SHP77 treated with DMSO at 0.1 percent for 48 hours (cell line): Measurements from ENCODE around the gene GINS1.

Experiments
- DNase-seq: peaks from one replicate; lab custom pipeline; 2025; lab: John Stamatoyannopoulos, UW

GINS1 gene

DNA sequence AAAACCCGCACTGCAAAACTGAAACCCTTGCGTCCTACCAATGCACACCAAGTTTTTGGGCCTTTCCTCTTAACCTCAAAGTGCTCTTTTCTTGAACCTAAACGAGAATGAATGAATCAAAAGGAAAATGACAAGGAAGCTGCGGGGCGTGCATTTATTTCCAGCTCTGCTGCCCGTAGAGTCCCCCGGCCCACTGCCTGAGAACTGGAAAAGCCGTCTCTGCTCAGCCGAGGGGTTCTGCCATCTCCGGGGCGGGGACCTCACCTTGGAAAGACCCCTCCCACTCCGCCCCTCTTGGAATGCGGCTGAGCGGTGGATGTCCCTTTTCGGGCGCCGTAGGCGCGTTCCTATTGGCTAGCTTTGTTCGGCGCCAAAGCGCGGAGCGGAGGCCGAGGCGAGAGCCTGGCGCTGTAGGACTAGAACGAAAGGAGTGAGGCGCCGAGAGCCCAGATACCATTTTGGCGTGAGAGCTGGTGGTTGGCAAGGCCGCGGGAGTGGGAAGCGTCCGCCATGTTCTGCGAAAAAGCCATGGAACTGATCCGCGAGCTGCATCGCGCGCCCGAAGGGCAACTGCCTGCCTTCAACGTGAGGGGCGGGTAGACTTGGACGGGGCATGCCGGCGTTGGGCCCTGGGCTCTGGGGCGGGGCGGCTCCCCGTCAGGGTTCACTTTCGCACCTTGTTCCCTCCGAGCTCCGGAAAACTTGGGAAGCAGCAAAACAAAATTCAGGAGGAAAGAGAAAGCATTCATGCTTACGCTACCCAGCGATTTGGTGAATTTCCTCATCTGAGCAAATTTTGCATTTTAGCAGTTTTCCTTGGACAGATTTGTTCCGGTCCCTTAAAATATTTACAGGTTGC is at the start of gene GINS1:
GINS1 (plus strand) TSS at position 363 of the 859 bp plus-strand sequence; CDS start at position 511, 148 bp downstream.
- peak; percentile 94 for DNase-seq

DNA sequence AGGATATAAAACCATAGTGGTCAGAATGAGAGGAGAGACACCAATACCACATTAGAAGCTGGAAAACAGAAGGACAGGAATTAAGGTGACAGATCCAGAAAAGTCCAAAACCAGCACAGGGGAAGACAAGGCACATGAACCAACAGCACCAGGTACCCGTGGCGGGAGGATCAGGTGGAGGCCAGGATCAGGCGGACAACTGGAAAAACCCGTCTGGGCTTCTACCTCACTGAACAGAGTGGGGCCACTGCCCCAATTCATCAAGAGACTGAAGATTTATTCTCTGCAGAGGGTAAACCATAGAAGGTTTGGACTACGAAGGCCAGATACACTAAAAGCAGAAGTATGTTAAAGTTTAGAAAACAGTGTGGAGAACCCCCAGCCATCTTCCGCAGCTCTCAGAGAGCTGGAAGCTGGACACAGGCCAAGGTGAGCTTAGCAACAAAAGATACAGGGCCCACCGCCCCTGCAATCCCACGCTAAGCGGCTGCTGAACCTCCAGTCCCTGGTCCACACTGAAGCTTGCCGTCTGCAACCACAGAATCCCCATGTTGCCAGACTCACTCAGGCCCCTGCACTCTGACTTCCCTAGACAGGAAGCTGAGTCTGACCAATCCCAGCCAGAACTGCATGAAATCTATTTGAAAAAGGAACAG is 46.7 kb upstream of the GINS1 start:
- DNase-seq, result no peak

DNA sequence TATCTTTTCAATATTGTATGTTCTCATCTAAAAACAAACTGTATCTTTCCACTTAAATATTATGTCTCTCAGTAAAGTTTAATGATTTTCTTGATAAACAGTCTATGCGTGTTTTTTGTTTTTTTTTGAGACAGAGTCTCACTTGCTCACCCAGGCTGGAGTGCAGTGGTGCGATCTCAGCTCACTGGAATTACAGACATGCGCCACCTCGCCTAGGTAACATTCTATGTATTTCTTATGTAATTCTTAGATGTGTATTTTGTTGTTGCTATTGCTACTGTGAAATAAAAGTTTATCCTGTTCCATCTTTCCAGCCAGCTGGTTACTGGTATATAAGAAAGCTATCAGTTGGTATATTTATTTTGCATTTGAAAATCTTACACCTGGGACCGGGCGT is 46.2 kb upstream of the GINS1 start:
- no peak for DNase-seq

DNA sequence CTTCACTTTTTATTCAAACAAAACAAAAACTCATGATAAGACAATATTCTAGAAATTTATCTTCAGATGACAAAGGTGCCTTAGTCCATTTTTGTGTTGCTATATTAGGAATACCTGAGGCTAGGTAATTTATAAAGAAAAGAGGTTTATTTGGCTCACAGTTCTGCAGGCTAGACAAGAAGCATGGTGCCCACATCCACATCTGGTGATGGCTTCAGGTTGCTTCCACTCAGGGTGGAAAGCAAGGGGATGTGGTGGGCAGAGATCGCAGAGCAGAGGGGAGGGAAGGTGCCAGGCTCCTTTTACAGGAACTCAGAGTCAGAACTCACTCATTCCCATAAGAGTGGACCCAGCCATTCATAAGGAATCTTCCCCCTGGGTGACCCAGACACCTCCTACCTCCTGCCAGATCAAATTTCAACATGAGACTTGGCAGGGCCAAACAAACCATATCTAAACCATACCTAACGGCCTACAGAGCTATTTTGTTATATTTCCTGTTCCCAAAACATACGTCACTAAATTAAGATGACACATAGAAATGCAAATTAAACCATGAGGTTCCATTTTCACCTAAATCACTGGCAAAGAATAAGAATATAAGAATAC is 43.2 kb upstream of the GINS1 start:
- no peak for DNase-seq

DNA sequence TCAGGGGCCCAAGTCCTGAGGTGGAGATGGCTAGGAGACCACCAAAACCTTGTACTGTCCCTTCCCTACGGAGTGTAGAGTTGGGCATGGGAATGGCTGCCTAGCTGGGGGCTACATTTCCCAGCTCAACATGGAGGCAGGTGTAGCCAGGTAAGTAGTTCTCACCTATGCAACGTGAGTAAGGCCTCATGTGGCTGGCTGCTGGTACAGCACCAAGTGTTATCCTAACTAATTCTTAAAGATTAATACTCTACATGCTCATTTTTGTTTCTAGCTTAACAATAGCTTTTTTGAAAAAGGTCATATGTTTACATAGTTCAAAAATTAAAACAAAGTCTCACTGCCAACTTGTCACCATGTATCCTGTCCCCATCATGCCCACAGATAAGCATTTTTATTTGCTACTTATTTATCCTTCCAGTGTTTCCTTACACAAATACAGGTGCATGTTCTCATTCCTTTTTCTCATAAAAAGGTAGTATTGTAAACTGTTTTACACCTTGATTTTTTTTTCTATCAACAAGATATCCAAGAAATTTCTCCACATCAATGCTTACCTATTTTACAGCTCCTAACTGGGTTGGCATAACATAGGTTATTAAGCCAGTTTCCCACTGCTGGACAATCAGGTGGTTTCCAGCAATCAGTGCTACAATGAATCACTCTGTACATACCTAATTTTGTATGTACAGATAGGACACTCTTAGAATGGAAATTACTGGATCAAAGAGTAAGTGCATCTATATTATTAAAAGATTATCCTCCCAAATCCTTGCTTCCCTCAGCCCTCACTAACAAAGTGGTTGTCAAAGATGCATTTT is 42.4 kb upstream of the GINS1 start:
- no peak for DNase-seq

DNA sequence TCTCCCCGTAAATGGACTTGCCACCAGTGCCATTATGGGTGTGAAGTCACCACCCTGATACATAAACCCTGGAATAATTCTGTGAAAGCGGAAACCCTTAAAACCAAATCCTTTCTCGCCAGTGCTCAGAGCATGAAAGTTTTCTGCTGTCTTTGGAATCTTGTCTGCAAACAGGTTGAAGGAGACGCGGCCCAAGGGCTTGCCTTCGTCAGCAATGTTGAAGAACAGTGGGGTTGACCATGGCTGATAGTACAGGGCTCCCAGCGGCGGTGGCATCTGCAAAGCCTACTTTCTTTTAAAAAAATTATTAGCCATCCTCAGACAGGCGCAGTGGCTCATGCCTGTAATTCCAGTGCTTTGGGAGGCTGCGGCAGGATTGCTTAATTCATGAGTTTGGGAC is 38.9 kb upstream of the GINS1 start:
- DNase-seq, result no peak

DNA sequence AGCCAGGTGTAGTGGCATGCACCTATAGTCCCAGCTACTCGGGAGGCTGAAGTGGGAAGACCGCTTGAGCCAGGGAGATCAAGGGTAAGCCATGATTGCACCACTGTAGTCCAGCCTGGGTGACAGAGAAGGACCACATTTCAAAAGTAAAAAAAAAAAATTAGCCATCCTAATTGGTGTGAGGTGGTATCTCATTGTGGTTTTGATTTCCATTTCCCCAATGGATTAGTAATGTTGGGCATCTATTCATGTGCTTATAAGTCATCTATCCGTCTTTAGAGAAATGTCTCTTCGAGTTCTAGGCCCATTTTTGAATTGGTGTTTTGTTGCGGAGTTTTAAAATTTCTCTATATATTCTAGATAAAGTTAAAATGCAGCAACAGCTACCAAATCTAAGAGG is 38.5 kb upstream of the GINS1 start:
- DNase-seq, result no peak

DNA sequence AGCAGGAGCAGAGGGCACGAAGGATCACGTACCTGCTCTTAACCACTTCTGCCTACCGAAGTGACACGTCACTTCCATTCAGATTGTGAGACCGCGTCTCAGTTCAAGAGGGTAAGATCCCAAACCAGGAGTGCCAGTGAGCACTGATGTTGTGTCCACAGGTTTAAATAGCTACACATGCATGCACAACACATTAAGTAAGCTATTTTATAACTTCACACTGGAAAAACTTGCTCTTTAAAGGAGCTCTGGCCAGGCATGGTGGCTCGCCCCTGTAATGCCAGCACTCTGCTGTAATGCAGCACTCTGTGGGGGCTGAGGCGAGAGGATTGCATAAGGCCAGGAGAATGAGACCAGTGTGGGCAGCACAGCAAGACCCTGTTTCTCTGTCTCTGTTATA is 37.9 kb upstream of the GINS1 start:
- no peak for DNase-seq

DNA sequence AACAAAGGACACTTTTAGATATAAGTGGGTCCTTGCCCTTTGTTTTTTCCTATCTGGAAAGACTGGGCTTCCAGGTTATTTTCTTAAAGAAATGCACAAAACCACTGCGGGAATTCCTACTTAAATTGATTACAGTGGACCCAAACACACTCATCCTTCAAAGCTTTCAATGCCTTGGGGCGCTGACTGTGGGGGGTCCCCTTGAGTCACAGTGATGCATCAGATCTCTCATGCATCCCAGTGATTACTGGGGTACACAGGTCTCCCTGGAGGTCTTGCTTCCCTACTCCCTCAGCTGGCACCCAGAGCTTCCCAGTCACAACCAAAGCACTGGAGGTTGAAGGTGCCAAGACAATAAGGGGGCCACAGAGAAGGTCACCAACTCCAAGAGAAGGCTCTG is 37.5 kb upstream of the GINS1 start:
- no peak for DNase-seq

DNA sequence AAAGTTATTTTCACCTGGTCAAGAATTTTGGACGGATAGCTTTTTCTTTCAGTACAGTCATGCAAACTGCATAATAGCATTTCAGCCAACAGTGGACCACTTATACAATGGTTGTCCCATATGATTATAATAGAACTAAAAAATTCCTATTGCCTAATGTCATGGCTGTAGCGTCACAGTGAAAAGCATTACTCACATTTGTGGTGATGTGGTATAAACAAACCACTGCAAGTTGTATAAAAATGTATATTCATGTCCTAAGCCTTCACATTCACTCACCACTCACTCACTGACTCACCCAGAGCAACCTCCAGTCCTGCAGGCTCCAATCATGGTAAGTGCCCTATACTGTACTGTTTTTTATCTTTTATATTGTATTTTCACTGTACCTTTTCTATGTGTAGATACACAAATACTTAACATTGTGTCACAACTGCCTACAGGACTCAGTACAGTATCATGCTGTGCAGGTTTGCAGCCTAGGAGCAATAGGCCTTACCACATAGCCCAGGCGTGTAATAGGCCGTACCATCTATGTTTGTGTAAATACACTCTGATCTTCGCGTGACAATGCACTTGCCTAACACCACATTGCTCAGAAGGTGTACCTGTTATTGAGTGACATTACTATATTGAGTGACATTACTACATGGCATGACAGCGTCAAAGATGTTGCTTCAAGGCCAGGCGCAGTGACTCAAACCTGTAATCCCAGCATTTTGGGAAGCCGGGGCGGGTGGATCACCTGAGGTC is 34.7 kb upstream of the GINS1 start:
- no peak for DNase-seq

DNA sequence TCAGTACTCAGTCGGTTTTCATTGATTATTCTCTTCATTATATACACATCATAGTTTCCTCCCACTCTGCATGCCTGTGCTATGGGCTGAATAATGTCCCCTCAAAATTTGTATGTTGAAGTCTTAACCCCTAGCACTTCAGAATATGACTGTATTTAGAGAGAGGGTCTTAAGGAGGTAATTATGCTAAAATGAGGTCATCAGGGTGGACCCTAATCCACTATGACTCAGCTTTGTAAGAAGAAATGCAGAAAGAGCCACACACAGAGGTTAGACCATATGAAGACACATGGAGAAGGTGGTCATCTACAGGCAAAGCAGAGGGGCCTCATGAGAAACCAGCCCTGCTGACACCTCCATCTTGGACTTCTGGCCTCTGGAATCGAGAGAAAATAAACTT is 32.6 kb upstream of the GINS1 start:
- DNase-seq, result no peak

DNA sequence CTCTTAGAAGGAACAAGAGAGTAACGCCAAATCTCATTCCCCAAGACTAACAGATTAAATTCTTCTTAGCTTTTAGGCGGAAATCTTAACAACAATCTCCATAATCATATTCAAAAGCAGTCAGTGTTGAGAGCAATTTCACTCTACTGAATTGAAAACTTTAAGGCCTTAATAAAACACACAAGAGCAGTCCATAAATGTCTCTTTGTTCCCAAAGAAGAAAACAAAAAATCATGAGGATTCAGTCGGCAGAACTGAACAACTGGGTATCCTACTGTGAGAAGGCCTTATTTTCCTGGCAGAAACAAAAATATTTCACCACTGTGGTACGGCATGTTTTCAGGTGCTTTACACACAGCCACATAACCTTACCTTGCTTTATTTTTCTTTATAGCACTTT is 31.2 kb upstream of the GINS1 start:
- no peak for DNase-seq

DNA sequence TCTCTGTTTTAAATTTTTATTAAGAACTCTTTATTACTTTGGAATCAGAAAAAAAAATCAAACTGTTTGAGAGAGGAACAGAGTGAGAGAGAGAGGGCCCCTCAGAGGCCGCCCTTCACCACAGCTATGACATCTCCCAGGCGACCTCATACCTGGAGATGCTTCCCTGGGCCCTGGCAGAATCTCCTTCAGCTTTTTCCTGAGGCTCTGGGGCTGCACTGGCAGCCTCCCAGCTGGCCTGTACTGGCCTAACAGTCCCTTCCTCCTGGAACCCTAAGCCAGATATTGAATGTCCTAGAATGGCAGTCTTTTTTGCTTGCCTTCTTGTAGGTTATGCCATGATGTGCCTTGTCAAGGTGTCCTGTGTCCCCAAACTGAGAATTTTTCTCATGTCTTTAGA is 30.6 kb upstream of the GINS1 start:
- no peak for DNase-seq

DNA sequence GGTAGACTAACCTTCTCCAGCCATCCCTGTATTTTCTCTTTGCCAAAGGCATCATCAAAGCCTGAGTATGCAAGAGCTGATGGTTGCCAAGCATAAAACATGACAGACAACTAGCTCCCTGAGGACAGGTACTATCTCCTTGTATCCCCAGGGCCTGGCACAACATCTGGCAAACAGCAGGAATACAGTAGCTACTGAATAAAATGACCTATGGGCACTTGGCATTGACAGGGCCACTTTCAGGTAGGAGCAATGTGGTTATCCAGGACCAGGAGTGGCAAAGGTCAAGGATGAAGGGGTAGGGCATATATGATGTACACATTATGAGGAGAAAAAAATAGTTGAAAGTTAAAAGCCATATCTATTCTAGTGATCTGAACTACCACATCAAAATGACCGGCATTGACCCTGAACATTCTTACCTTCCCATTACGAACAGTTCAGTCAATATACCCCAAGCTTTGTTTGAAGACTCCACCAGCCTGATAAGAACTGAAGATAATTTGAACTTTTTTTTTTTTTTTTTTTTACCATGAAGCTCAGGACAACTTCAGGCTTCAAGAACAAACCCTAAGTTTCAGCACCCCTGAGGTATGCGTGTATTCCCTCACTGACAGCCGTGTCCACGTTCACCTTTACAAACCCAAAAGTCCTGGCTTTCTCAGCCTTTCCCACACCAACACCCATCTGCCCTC is 29.1 kb upstream of the GINS1 start:
- DNase-seq, result no peak

DNA sequence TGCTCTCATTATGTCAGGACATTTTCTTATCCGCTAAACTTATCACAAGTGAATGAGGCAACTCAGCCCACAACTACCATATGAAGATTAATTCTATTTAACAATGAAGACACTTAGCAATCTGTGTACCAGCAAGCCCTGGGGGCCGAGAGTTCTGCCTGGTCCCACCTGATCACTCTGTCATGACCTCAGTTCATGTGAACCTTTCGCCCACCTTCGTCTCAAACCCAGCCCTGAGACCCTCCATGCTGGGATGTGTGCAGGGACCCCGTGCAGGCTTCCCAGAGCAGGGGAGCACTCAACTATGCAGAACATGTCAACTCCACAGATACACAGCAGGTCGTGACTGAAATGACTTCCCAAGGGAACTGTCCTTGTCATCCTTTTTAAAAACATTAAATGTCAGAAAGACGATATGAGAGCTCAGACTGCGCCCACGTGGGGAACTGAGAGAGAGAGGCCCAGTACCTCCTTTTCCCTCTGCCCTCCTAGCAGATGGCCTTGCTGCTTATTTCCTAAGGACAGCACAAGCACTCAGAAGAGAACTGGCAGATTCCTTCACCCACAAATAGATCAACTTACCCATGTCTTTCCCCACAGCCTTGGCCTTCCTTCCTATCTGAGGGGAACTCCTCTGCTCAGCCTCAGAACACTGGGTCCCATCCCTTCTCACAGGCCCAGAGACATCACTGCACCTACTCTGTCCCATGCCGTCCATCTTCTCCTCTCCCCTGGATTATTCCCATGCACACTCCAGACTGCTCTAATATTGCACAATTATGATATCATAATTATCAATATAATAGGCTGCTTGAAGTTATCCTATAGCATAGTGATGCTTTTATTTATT is 28.4 kb upstream of the GINS1 start:
- no peak for DNase-seq

DNA sequence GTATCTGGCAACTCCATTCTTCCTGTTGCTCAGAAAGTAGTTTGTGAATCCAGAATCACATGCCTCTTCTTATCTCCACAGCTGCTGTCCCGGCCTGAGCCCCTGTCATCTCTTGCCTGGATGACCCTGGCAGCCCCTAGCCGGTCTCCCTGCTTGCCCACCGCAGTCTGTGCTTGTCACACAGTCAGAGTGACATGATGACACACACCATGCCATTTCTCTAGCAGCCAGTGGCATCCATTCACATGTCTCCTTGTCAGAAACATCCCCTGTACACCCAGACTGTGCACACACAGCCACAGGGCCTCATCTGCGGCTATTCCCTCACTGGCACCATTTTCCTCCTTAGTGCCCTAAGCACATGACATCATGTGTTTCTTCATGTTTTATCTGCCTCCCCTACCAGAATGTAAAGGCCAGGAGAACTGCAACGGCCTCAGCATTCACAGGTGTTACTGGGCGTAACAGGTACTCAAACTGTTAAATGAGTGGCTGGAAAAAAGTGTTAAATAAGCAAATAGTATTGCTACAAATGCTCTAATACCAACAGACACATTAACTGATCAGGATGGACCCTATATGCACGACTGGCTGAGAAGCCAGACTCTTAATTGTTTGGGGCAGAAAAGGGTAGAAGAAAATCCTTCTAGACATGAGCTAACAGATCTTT is 26.4 kb upstream of the GINS1 start:
- no peak for DNase-seq

DNA sequence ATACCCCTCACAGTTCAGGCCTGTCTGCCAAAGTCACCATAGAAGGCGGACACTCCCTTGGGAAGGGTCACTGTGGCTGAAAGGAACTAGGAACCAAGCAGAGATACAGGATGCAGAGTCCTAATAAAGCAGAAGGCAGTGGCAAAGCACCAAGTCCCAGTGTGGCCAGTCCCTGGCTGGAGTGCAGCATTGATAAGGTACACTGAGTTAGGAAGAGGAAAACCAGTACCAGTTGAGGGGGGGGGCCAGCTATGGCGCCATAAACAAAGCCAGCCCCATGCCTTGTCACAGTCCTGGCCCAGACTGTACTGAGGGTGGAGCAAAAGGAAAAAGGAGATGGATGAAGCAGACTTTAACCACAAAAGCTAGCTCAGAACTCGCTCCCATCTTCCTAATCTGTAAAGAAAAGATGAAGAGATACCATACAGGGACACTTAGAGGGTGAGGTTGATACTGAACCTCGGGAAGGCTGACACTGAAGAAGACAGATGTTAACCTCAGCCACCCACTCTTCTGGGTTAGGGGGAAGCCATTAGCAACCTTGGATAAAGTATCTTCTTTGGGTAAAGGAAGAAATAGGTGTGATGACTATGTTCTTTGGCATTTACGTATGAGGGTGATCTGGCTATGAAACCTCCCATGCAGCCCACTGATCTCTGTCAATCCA is 24.6 kb upstream of the GINS1 start:
- no peak for DNase-seq

DNA sequence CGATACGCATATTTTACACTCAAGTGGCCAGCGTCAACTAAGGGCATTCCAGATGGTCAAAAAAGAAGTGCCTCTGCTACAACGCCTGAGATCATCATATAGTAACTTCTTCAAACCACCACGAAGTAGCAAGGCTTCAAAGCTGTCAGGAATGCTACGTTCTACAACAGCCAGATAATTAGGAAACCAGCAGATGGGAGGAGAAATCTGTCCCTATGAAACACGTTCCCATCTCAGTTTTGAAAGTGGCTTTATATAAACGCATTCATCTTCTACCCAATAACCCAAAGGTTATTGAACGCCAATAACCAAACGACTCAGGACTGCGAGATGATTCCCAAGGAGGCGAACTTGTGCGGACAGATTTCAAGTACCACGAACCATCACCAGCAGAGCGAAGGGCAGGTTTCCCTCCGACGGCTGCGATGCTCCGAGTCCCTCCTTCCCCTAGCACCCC is 18.0 kb upstream of the GINS1 start:
- no peak for DNase-seq
